Forelimb muscle (tissue), 1 donor: ENCODE data around the gene AGAP1. TPM values are rescaled to one million over a fixed set of nuclear protein-coding genes. Genes with fewer than 3 reads are reported as not detected.

Experiments used
- DNase-seq: peaks from one replicate; pipeline ENCODE4 v3.0.0-alpha.2; 2013; ENCODE audit warnings: low read depth
- polyA plus RNA-seq: library from polyadenylated mRNA; unstranded; fragments of 120-200 nt; gene quantifications from one replicate; pipeline ENCODE4 v1.2.1, GENCODE V29; 2013; ENCODE audit not compliant: insufficient read length

AGAP1 gene
- polyA plus RNA-seq, 1 donor: 25.9 TPM

DNA sequence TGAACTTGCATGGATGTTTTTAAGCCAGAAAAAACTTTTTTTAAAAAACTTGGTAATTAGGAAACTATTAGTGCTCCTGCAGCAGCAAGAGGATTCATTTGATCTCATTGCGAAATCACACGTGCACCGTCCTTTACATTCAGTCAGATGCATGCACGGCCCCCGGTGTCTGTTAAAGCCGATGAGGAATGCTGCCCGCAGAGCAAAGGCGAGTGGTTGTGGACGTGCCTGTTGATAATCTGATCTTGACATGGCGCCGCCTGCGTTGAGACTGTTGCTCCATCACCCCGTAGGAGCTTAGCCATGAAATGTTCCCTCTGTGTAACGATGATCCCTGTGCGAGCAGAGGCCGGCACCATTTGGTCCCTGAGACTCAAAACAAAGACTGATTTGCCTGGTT, 374.4 kb downstream of the AGAP1 start:
- DNase-seq: no peak

DNA sequence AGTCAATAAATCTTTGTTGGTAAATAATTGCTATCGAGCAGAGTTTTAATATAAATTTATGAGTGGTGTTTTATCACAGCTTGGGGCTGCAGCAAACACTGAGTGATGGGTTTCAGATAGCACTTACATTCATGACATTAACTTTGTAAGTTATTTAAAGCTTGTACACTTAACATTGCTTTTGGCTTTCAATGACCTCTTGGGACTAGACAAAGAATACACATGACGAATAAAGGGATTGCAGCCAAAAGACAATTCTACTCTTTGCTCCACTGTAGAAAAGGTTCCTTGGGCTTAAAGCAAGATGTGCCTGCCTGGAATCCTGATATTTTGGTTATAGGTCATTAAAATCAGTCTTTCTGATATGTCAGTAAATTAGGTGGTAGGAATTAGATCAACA, 374.8 kb downstream of the AGAP1 start:
- DNase-seq: no peak

DNA sequence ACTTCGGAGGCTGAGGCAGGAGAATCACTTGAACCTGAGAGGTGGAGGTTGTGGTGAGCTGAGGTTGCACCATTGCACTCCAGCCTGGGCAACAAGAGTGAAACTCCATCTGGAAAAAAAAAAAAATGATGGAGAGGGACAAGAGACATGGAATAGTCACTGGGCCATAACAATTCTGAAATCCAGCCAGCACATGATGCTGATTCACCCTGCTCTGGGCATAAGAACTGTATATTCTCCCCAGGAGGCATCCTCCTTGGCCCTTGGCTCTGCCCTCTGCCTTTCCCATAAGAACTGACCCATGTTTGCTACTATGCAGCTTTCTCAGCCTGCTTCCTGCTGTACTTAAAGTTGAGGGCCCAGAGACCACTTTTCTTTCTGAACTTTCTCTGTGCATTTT, 376.7 kb downstream of the AGAP1 start:
- no peak for DNase-seq

DNA sequence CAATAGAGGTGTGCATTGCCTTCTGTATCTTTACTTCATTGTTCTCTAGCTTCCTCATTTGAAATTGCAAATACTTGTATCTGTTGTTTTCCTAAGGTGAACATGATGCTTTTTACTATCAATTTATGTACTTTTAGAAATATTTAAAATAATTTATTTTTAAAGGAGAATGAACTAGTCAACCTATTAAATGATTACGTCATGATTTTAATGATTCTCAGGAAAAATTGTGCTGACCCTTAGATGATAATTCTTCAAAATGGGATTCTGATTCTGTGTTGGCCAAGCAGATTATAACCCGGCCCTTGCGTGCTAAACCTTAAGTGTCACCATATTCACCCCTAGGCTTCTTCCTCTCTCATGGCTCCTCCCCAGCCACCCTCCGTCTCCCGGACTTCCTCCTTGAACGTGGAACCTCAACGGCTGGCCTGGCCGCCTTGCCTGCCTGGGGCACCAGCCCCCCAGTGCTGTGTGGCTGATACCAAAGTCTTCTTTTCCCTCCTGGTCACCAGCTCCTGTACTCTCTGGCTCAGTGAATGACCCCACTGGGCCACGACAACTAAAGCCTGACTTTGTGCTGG, 382.3 kb downstream of the AGAP1 start:
- no peak for DNase-seq

DNA sequence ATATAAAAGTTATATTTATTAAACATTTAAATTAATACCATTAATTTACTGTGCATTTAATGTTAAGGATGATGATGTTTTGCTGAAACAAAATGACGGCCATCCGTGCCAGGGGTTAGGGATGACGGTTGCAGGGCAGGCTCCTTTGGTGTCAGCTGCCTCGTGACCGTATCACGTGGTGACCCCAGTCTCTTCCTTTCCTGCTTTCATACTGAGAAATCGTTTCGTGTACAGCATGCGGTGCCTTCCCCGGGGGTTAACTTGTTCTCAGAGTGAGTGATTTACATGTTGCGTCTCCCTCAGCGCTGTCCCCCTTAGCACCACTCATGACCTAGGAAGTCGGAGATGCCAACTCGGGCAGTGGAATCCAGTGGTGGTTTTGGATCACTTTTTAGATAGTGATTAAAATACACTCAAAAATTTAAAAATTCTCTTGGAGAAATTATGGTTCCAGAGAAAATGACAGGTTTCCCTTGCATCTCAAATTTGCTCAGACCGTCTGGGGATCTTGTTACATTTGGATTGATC, 383.5 kb downstream of the AGAP1 start:
- no peak for DNase-seq

DNA sequence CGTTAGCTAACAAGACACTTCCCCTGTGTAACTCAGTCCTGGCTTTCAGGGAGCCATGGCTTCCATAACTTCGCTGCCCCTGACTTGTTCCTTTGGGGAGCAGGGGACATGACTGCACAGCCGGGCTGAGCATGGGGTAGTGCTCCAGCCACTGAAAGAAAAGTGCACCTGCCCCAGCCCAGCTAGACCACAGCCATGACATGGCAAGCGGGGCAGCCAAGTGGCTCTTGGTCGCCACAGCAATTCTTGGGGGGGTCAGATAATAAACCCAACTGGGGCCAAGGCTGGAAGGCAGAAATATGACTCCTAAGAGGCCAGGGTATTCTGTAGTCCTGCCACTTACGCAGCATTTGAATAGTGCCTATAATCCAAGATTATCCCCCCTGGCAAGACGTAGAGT, 385.3 kb downstream of the AGAP1 start:
- DNase-seq: no peak

DNA sequence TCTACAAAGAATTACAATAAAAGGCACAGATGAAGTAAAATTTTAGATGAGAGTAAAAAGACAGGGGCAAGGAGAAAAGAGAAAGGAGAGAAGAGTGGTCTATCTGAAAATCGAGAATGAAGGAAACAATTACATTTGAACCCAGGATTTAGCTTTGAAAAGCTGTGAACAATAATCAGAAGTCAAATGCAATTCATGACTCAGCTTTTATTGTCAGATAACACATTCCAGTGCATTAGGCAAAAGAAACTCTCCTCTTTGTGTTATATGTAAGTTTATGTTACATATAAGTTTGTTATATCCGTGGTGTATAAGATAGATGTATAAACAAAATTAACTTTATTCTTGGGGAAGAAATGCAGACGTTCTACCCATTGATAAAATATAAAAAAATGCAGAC, 389.8 kb downstream of the AGAP1 start:
- no peak for DNase-seq

DNA sequence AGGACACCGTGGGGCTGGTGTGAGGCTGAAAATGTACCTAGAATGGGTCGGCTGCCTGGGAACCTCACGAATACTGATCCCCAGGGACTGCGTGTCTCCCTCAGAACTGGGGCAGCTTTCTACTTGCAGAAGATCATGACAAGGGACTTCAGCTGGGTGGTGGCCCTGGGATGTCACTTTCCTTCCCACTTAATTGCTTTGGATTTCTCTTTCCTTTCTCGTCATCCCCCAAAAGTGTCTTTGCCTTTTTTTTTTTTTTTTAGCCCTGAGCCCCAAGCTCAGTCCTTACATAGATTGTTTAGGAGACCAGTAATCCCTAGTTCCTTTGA, 395.4 kb downstream of the AGAP1 start:
- no peak for DNase-seq

DNA sequence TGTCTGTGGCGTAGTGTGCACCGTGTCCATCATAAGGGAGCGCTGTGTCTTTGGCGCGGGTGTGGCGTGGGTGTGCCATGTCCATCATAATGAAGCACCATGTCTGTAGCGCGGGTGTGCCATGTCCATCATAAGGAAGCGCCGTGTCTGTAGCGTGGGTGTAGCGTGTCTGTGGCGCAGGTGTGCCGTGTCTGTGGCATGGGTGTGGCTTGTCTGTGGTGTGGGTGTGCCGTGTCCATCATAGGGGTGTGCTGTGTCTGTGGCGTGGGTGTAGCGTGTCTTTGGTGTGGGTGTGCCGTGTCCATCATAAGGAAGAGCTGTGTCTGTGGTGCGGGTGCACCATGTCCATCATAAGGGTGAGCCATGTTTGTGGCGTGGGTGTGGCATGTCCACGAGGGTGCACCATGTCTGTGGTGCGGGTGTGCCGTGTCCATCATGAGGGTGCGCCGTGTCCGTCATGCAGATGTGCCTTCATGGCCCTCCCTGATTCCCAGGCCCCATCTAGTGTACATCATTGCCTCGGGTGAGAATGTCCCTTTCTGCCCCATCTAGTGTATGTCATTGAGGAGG, 399.4 kb downstream of the AGAP1 start:
- no peak for DNase-seq

DNA sequence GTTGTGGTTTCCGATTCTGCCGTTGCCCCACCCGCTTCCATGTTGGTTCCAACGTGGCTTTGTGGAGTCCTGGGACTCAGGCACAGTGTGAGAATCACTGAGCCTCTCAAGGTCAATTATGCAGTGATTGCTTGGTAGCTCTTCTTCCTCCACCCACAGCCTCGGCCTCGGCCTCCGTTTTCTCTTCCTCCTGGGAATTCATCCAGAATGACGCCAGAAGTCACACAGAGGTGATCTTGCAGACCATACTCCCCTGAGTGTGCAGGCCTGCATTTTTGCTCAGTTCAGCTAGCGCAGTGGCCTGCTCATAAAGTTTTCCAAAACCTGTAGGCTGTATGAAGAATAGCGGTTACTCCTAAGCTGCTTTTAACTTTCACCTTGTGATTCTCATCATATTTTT, 401.0 kb downstream of the AGAP1 start:
- no peak for DNase-seq

DNA sequence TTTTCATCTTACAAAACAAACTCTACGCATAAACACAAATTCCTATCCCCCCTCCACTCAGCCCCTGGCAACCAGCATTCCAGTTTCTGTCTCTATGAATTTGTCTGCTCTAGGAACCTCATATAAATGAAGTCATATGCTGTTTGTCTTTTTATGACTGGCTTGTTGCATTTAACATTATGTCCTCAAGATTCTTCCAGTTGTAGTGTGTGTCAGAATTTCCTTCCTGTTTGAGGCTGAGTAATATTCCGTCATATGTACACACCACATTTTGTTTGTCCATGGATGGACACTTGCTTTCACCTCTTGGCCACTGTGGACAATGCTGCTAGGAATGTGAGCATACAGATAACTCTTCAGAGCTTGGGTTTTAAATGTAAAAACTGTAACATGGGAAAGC, 402.2 kb downstream of the AGAP1 start:
- no peak for DNase-seq

DNA sequence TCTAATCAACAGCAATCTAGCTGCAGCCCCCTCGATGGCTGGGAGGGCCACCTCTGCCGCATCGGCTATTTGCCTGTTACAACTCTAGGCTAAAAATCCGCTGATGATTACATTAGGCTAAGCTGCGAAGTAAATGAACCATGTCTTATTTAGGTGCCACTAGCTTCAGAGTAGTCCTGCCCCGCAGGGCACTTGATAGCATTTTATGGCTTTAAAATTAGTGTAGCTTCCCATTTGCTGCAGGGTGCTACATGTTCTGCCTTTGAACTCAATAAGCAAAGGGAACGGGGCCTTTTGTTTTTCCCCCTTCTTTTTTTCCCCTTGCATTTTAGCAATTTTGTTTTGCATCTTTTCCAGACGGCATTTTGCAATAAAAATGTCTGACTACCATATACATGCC, 404.1 kb downstream of the AGAP1 start:
- DNase-seq: no peak

DNA sequence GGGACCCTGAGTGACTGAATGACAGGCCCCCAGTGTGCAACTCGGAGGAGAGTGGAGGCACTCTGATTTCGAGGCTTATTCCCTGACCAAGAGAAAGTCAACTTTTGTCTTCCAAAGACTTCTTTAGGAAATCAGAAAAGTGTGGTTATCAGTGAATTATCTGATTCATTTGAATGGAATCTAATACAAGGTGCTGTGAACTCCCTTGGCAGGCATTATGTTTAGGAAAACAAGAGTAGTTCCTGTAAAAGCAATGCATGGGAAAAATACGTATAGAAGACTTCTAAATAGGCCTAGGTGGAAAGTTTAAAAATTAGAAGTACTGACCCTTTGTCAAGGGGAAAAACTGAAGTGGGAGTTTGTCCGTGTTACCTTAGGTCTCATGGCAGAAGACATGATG, 404.9 kb downstream of the AGAP1 start:
- no peak for DNase-seq

DNA sequence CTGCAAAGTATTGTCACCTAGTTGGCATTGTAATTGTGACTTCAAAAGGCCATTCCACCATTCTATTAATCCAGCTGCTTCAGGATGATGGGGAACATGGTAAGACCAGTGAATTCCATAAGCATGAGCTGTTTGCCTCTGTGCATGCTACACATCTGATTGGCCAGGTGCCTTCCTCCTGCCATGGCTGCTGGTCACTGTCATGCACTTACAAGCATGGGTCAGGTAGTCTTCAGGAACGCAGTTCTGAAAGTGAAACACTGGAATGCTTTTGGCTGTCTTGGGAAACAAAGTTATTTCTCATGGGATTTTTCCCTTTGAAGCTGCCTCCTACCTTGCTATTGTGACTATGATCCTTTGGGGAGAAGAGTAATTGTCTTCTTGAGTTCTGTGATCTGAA, 406.8 kb downstream of the AGAP1 start:
- no peak for DNase-seq

DNA sequence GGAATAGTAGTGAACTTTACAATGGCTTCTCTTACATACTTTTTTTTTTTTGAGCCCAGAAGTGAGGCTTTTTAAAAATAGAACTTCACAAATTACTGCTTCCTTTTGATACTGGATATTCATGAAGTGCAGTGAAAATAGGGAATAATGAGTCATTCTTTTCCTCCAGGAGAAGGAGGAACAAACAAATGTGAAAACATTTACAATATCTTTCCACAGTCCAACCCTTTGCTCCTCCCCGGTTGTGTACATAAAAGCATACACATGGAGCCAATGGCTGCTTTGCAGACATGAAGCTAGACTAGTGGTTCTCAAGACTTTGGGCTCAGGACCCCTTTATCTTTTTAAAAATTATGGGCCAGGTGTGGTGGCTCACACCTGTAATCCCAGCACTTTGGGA, 407.4 kb downstream of the AGAP1 start:
- no peak for DNase-seq

DNA sequence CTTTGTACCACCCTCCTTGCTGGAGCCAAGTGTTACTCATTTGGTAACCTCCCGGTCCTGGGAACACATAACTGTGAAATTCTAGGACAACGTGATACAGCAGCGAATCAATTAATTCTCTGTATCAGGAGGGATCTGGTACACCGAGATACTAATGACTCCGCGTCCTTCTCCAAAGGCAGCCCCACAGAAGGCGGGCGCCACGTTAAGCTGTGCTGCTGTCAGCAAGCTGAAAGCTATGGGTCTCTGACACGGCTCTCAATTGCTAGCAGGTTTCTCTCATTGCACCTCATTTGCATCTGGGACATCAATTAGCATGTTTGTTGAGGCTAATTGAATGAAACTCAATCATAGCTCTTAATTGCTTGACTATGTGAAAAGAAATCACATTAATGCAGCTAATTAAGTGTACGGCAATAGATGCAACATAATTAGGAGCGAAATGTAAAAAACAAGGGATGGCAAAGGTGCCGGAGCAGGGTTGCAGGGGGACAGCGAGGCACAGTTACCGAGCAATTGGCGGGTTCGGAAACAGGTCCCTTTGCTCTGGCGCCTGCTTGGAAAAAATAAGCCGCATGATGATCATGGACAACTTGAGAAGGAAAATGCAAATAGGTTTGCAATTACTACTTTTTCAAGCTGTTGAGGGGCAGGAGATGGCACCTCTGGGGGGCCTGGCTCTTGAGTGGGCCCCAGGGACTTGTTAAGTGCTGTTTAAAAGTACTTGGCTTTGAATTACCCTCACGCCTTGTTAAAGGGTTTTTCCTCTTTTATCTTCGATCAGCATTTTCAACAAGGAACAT, 410.1 kb downstream of the AGAP1 start:
- no peak for DNase-seq

DNA sequence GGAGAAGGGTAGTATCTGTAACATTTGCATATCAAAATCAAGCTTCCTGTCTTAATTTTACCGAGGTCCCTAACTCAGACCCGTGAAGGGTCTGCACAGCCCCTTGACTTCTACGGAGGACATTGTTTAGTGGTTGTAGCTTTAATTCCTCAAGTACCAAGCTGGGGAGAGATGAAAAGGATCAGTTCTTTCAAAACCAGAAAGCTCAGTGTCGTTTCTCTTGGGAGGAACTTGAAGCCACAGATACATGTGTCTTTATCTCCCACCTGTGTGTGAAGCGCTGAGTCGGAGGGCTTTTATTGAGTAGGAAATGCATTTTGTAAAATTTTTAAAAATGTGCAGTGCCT, 410.7 kb downstream of the AGAP1 start:
- DNase-seq: no peak

DNA sequence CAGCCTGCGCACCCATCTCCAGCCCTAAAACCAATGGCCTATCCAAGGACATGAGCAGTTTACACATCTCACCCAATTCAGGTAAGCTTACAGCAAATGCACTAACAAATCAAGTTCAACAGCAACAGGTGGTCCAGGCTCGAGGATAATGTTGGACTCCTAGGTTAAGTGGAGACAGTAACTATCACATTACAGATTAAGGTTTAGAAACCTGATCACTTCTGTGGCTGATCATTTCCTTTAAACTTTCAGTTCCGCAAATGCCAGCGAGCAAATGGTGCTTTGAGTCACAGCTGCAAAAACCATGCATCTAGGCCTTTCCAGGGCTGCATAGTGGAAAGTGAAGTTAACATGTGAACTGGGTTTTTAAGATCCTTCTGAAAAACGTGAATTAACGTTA, 415.0 kb downstream of the AGAP1 start:
- no peak for DNase-seq

DNA sequence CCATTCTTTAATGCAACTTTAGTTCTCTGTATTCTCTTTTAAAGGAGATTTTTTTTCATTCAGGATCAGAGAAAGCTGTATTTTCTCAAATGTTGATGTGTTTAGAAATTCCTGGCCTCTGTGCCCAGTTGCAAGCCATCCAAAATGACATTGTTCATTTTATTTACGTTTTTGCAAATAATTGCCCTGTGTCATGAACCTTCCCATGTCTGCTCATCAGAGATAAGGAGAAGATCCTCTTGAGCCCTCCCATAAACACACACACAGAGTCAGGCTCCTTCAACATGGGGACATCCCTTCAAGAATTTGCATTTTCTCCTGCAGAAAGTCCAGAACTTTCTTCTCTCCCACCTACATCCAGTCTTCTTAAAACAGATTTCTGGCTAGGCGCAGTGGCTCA, 415.5 kb downstream of the AGAP1 start:
- DNase-seq: no peak

DNA sequence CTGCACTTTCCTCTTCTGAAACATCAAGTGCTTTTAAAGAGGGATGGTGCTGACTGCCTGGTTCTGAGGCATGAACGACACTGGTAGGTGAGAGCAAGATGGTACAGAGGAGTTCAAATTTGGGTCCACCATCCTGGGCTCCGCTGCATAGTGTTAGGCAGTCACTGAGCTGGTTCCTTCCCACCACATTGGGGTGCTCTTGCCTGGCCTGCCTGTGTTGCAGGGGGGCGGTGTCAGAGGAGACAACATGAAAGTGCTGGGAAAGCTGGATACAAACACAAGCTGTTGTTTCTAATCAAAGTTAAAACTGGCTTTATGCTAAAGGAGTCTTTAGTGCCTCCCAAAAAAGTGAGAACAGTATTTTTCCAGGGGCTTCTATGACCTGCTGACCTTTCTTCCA, 416.2 kb downstream of the AGAP1 start:
- DNase-seq: no peak

DNA sequence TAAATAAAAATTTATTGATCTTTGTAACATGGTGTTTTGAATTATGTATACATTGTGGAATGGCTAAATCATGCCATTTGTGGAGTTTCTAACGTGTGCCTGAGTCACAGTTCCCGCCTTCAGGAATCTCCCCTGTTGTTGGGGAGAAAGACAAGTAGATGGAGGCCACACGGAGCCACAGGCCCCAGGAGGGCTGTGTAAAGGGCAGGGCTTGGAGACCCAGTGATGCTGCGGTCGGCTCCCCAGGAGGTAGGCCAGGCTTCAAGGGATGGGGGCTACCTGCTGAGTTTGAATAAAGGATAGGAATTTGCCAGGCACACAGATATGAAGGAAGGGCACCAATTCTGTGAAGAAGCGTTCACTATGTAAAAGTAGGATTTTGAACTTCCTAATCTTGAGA, 417.3 kb downstream of the AGAP1 start:
- no peak for DNase-seq

DNA sequence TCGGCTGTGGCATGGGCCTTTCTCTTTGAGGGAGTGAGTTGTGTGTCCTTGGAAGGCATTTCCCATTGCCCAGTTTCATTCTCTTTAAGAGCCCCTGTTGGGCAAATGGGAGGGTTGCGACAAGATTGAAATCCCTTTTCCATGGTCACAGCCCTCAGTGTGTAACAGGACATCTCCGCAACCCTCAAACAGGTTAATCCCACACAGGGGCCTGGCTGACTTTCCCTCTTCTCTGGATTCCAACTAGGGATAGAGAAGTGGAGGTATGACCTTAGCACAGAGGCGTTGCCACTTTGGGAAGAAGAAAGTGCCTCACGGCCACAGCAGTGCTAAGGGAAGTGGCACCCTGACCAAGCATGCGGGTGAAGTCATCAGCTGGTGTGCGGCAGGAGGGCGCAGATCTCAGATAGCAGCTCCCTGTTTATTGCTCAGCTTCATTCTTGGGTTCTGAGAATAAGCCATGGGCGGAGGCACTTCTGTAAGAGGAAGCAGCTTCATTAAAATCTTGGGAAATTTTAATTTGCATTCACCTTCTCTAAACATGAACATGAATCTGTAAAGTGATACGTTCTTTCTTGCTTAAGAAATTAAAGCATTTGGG, 417.9 kb downstream of the AGAP1 start:
- no peak for DNase-seq

DNA sequence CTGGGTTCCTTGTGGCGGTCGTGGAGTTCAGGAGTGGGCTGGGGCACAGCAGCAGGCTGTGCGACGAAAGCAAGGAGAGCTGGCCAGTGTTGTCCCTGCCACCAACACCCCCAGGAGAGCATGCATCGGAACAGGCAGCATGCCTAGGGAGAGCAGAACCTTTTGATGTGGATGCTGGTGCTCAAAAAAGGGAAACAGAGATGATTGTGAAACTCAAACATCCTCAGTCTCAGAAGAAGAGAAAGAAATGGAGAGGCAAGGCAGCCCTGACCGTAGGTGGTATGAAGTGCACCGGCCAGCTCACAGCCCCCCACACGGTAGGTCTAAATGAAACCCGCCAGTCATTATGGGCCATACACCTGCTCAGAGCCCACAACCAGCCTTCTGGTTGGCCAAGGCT, 420.9 kb downstream of the AGAP1 start:
- DNase-seq: no peak
